GM21723 (cell line): ENCODE results near the gene NPR2.

Experiments used
- ATAC-seq: cut with Tn5 transposase; IDR thresholded peaks from one replicate; pipeline ENCODE4 v1.9.1; 2021; ENCODE audit warnings: mild to moderate bottlenecking, moderate library complexity; ENCODE audit not compliant: unreplicated experiment

NPR2 gene

GRCh38 chr9:35829084-35829763 lies 37.8 kb downstream of the NPR2 start, which contains the start of gene TMEM8B:
Gene TMEM8B, plus strand, starts transcription at chr9:35829228. Its CDS starts 220 bp downstream, at chr9:35829448.
- ATAC-seq = peak; percentile 78

GRCh38 chr9:35829764-35830096 lies 38.3 kb downstream of the NPR2 start:
- ATAC-seq = no peak

- no peak for ATAC-seq
Measured at GRCh38 chr9:35831040-35831439, 39.6 kb downstream of the NPR2 start.

- ATAC-seq = no peak
Measured at GRCh38 chr9:35832814-35833213, 41.4 kb downstream of the NPR2 start.

GRCh38 chr9:35834260-35835215 lies 43.1 kb downstream of the NPR2 start:
- no peak for ATAC-seq

GRCh38 chr9:35835216-35835632 lies 43.8 kb downstream of the NPR2 start:
- no peak for ATAC-seq

GRCh38 chr9:35835766-35836165 lies 44.4 kb downstream of the NPR2 start:
- ATAC-seq = no peak

- no peak for ATAC-seq
Measured at GRCh38 chr9:35836595-35836994, 45.2 kb downstream of the NPR2 start.

- no peak for ATAC-seq
Measured at GRCh38 chr9:35839926-35840325, 48.5 kb downstream of the NPR2 start.

- no peak for ATAC-seq
Measured at GRCh38 chr9:35840881-35841644, 49.7 kb downstream of the NPR2 start.

- ATAC-seq = no peak
Measured at GRCh38 chr9:35841645-35841900, 50.2 kb downstream of the NPR2 start.

GRCh38 chr9:35842020-35842745 lies 50.8 kb downstream of the NPR2 start:
- no peak for ATAC-seq

- ATAC-seq = no peak
Measured at GRCh38 chr9:35842795-35843194, 51.4 kb downstream of the NPR2 start.

GRCh38 chr9:35844628-35845270 lies 53.4 kb downstream of the NPR2 start:
- no peak for ATAC-seq

GRCh38 chr9:35845824-35846771 lies 54.7 kb downstream of the NPR2 start:
- no peak for ATAC-seq

- peak; percentile 91 for ATAC-seq
Measured at GRCh38 chr9:35847792-35848572, 56.6 kb downstream of the NPR2 start.

GRCh38 chr9:35852267-35852815 lies 61.0 kb downstream of the NPR2 start:
- ATAC-seq = no peak
